HCT116 (cell line): ENCODE results near the gene LYPD6. TPM values are rescaled to one million over a fixed set of nuclear protein-coding genes. Genes with fewer than 3 reads are reported as not detected.

ENCODE experiments used
- ATAC-seq: fragments of 200-7000 bp; cut with Tn5 transposase; 2 replicates; pipeline ENCODE4 v1.9.1; 2020; ENCODE audit warnings: mild to moderate bottlenecking, moderate library complexity
- BruUV-seq: library from RNA; stranded (reverse); fragments of 400-500 nt; replicated peaks from 2 replicates; lab custom pipeline; 2021; lab: Mats Ljungman, UMichigan
- CTCF ChIA-PET: fragments of 300-600 bp; sonication (Branson Sonifier 250); formaldehyde crosslinking; loops from one replicate; lab custom pipeline; 2021; ENCODE audit warnings: antibody characterized with exemption; lab: Charles Lee
- POLR2A ChIA-PET: fragments of 300-600, 350-600 bp; sonication (Branson Sonifier 250); formaldehyde crosslinking; loops from one replicate; lab custom pipeline; 2021; ENCODE audit warnings: antibody characterized with exemption; lab: Charles Lee
- RAD21 ChIA-PET, 2 experiments: fragments of 300-600 bp; sonication (Branson Sonifier 250); formaldehyde crosslinking; loops; one replicate each; lab custom pipeline; 2023; ENCODE audit warnings: low total read pairs in 2 of 2; ENCODE audit not compliant: uncharacterized antibody in 2 of 2, unreplicated experiment in 2 of 2, low non-redundant PET in 1 of 2; lab: Charles Lee
- DNase-seq: peaks from one replicate; pipeline ENCODE4 v3.0.0-alpha.2; 2010; ENCODE audit warnings: low read depth, low spot score
- H2AFZ ChIP-seq: fragments of 200-600 bp; shearing (Covaris generic), sonication (generic); 2 replicates; pipeline ENCODE4 v1.6.1; 2017; ENCODE audit warnings: low read depth, mixed run types, mixed read lengths, antibody characterized with exemption, low read length; ENCODE audit not compliant: poor library complexity, severe bottlenecking
- H3K27ac ChIP-seq: 2 replicates; pipeline ENCODE4 v1.5.1; 2012; ENCODE audit warnings: low read depth, low read length
- H3K27me3 ChIP-seq: fragments of 200-600 bp; sonication (generic); 2 replicates; pipeline ENCODE4 v1.6.1; 2016; ENCODE audit warnings: mixed run types, low read length, mixed read lengths; ENCODE audit not compliant: insufficient read depth
- H3K36me3 ChIP-seq, 2 experiments: fragments of 200-500 bp in 1 of 2; fragments of 200-600 bp in 1 of 2; sonication (Bioruptor generic) in 1 of 2; sonication (generic) in 1 of 2; 2 replicates each; pipeline versions ENCODE4 v1.5.1 to v1.6.1; 2014 to 2016; ENCODE audit warnings: low read length in 2 of 2, inconsistent platforms in 1 of 2, mixed read lengths in 1 of 2, mixed run types in 1 of 2; ENCODE audit not compliant: insufficient read depth in 2 of 2, control insufficient read depth in 1 of 2
- H3K4me1 ChIP-seq, 2 experiments: fragments of 200-600 bp in 1 of 2; sonication (generic) in 1 of 2; 2 replicates each; pipeline versions ENCODE4 v1.5.1 to v1.6.1; 2012 to 2017; ENCODE audit warnings: low read length in 2 of 2, inconsistent platforms in 1 of 2, mild to moderate bottlenecking in 1 of 2, mixed read lengths in 1 of 2, mixed run types in 1 of 2, moderate library complexity in 1 of 2; ENCODE audit not compliant: insufficient read depth in 2 of 2, control insufficient read depth in 1 of 2
- H3K4me2 ChIP-seq: fragments of 200-600 bp; sonication (generic); 2 replicates; pipeline ENCODE4 v1.6.1; 2017; ENCODE audit warnings: mixed run types, low read length, mixed read lengths
- H3K4me3 ChIP-seq, 2 experiments: fragments of 200-600 bp in 1 of 2; sonication (generic) in 1 of 2; replicated peaks in 1 of 2; 2 replicates each; pipeline ENCODE4 v1.5.1; 2011 to 2016; ENCODE audit warnings: low read length in 2 of 2, control low read depth in 1 of 2, low read depth in 1 of 2, mild to moderate bottlenecking in 1 of 2, mixed read lengths in 1 of 2, mixed run types in 1 of 2
- H3K79me2 ChIP-seq: fragments of 200-600 bp; sonication (generic); 2 replicates; pipeline ENCODE4 v1.6.1; 2017; ENCODE audit warnings: mild to moderate bottlenecking, mixed run types, low read length, moderate library complexity, mixed read lengths; ENCODE audit not compliant: insufficient read depth
- H3K9ac ChIP-seq: fragments of 200-600 bp; sonication (generic); 2 replicates; pipeline ENCODE4 v1.6.1; 2016; ENCODE audit warnings: low read length, mixed read lengths
- H3K9me2 ChIP-seq: fragments of 200-600 bp; sonication (generic), shearing (Covaris generic); 2 replicates; pipeline ENCODE4 v1.6.1; 2017; ENCODE audit warnings: mixed run types, mild to moderate bottlenecking, moderate library complexity; ENCODE audit not compliant: insufficient read depth
- H3K9me3 ChIP-seq, 2 experiments: fragments of 200-500 bp in 1 of 2; fragments of 200-600 bp in 1 of 2; sonication (Bioruptor generic) in 1 of 2; sonication (generic) in 1 of 2; 2 replicates each; pipeline ENCODE4 v1.6.1; 2014 to 2017; ENCODE audit warnings: low read length in 2 of 2, mixed read lengths in 2 of 2, inconsistent platforms in 1 of 2, low read depth in 1 of 2, mild to moderate bottlenecking in 1 of 2, mixed run types in 1 of 2, moderate library complexity in 1 of 2; ENCODE audit not compliant: control insufficient read depth in 1 of 2, insufficient read depth in 1 of 2
- H4K20me1 ChIP-seq: fragments of 200-600 bp; sonication (generic), shearing (Covaris generic); 2 replicates; pipeline ENCODE4 v1.6.1; 2017; ENCODE audit warnings: mixed run types, mild to moderate bottlenecking, moderate library complexity; ENCODE audit not compliant: insufficient read depth
- EGR1 ChIP-seq: IDR thresholded peaks from 2 replicates; pipeline ENCODE4 v1.6.1; 2012; ENCODE audit warnings: low read depth
- MAX ChIP-seq: IDR thresholded peaks from 2 replicates; pipeline ENCODE4 v1.6.1; 2012
- POLR2A ChIP-seq: IDR thresholded peaks from 2 replicates; pipeline ENCODE4 v1.7.0; 2011; ENCODE audit warnings: borderline replicate concordance; ENCODE audit not compliant: insufficient read depth, insufficient read length; ENCODE audit errors: extremely low read depth
- RAD21 ChIP-seq: IDR thresholded peaks from 2 replicates; pipeline ENCODE4 v1.6.1; 2012; ENCODE audit warnings: low read depth, mild to moderate bottlenecking
- REST ChIP-seq: IDR thresholded peaks from 2 replicates; pipeline ENCODE4 v1.6.1; 2012; ENCODE audit warnings: low read depth
- SRF ChIP-seq: IDR thresholded peaks from 2 replicates; pipeline ENCODE4 v1.6.1; 2012; ENCODE audit warnings: low read depth
- TCF7L2 ChIP-seq: IDR thresholded peaks from 2 replicates; pipeline ENCODE4 v1.7.0; 2011; ENCODE audit warnings: borderline replicate concordance, inconsistent platforms; ENCODE audit not compliant: insufficient read depth, insufficient read length; ENCODE audit errors: extremely low read depth
- ZFX ChIP-seq: fragments of 450-650 bp; IDR thresholded peaks from 2 replicates; pipeline ENCODE4 v1.6.1; 2017
- intact Hi-C: fragments of 100-400 bp; cut with micrococcal nuclease; formaldehyde crosslinking; loops from 2 replicates; pipeline ENCODE4 v1.10.0; 2022
- total RNA-seq: library from RNA; stranded (reverse); gene quantifications from one replicate; pipeline ENCODE4 v1.2.1, GENCODE V29; 2021; ENCODE audit not compliant: unreplicated experiment

The LYPD6 gene
- total RNA-seq, 1 experiment from 2014 or later, result 3.0 TPM

- H3K9ac ChIP-seq, result no peak overlapping the region
- TF ChIP-seq EGR1, result no peak
- no peak for TF ChIP-seq TCF7L2
- TF ChIP-seq ZFX, result no peak
- no peak for TF ChIP-seq POLR2A
- TF ChIP-seq REST, result no peak
- TF ChIP-seq RAD21, result no peak
- TF ChIP-seq MAX, result no peak
- no peak for TF ChIP-seq SRF
- POLR2A ChIA-PET, result no interaction called here
- no TSS peak for BruUV-seq
- H2AFZ ChIP-seq, result no peak overlapping the region
- H3K4me3 ChIP-seq, result no peak overlapping the region
- H3K79me2 ChIP-seq, result no peaks in the 10 kb centered on the region
- no peaks in the 10 kb centered on the region for H3K9me2 ChIP-seq
- no peaks in the 10 kb centered on the region for H3K27me3 ChIP-seq
- H3K4me1 ChIP-seq, result no peaks in the 10 kb centered on the region
- DNase-seq (no peak), ATAC-seq (no peak)
- no peaks in the 10 kb centered on the region for H3K36me3 ChIP-seq
- H3K9me3 ChIP-seq, result no peaks in the 10 kb centered on the region
- H3K27ac ChIP-seq, result no peak overlapping the region
- H3K4me2 ChIP-seq, result no peak overlapping the region
- no peaks in the 10 kb centered on the region for H4K20me1 ChIP-seq
- CTCF ChIA-PET, result no interaction called here
- intact Hi-C loops, result no loop called here
- RAD21 ChIA-PET, result no interaction called here
Observed at GRCh38 chr2:149380205-149380604, 49.8 kb downstream of the LYPD6 start.
